ENCODE results near the gene PRKCD.

PRKCD gene

GRCh38 chr3:53139906-53140846 lies 20.8 kb upstream of the PRKCD start:
- DNase-seq (ENCODE audit: low read depth), result no peak
- no peak overlapping the region for H3K4me3 ChIP-seq (ENCODE audit: low read depth, low read length)
- TF ChIP-seq CTCF (IDR thresholded peaks at IDR 0.05; ENCODE audit: control insufficient read depth, extremely low read depth, insufficient read depth), result no peak

GRCh38 chr3:53140847-53141845 lies 19.9 kb upstream of the PRKCD start:
- TF ChIP-seq CTCF (IDR thresholded peaks at IDR 0.05; ENCODE audit: control insufficient read depth, extremely low read depth, insufficient read depth), result no peak
- no peak overlapping the region for H3K4me3 ChIP-seq (ENCODE audit: low read depth, low read length)
- no peak for DNase-seq (ENCODE audit: low read depth)

DNA sequence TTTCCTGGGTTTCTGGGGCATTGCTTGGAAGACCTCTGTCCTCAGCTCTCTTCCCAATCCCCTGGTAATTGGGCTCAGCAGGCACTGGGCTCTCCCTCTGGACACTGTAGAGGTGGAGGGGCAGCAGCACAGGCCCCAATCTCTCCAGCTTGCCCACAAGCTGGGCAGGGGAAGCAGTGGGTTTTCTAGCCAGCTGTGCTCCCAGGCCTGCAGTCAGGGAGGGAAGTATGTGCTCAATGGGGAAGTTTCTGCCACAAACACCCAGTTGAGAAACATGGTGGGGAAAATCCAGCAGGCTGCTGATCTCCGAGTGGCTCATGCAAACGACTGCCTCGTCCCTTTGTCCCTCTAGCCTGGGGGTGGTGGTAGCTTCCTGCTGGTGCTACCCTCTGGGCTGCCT lies 18.0 kb upstream of the PRKCD start:
- DNase-seq (ENCODE audit: low read depth), result no peak
- no peak for TF ChIP-seq CTCF (IDR thresholded peaks at IDR 0.05; ENCODE audit: control insufficient read depth, extremely low read depth, insufficient read depth)

GRCh38 chr3:53144446-53144845 lies 16.6 kb upstream of the PRKCD start:
- H3K4me3 ChIP-seq (ENCODE audit: low read depth, low read length), result no peak overlapping the region
- no peak for TF ChIP-seq CTCF (IDR thresholded peaks at IDR 0.05; ENCODE audit: control insufficient read depth, extremely low read depth, insufficient read depth)
- DNase-seq (ENCODE audit: low read depth), result no peak

More for the DNA sequence above, 18.0 kb upstream of the PRKCD start:
- H3K4me3 ChIP-seq (ENCODE audit: low read depth, low read length), result no peak overlapping the region

DNA sequence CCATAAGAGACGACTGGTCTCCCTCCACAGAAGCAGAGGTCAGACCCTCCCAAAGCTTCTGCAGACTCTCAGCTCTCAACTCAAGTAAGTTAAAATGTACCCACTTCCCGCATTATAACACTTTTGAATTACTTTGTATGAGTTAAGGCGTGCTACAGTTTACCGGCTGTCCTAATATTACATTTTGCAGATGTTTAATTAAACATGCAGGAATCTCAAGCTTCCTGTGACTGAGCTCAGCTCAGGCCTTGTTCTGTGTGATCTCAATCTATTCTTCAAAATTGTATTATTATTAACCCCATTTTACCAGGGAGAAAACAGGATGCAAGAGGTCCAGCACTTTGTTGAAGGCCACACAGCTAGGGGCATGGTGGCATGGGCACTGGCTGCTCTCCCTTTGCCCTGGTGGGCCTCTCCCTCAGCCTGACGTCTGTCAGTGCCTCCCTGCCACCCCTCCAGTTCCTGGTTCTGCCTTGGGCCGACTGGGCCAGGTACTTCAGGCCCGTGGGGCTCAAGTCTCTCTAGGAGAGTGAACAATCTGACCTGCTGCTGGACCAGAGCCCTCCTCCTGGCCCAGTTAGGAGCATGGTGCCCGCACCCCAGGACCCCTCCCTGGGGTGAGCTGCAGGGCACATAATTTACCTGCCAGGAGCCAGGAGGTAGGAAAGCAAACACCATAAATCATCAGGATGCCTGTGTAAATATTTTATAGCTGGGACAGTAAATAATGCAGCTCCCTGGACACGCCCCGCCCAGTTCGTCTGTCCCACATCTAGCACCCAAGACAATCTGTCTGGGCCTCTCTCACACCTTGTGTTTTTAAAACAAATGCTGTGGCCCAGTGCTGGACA lies 15.9 kb upstream of the PRKCD start:
- TF ChIP-seq CTCF (IDR thresholded peaks at IDR 0.05; ENCODE audit: control insufficient read depth, extremely low read depth, insufficient read depth), result no peak
- DNase-seq (ENCODE audit: low read depth), result peak; percentile 97
- H3K4me3 ChIP-seq (ENCODE audit: low read depth, low read length), result no peak overlapping the region

DNA sequence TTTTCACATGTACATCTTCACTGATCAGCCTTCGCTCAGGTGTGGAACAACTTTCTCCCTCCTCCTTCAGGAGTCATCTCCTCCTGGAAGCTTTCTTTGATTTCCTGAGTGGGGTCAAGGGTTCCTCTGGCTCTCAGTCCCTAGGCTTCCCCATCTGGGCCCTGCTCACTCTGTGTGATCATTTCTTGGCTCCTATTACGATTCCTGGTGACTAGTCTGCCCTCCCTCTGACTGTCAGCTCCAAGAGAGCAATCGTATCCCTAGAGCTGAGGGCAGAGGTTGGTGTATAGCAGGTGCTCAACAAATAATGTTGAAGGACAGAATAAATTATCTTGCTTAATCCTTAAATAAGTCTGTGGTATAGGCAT lies 15.3 kb upstream of the PRKCD start:
- DNase-seq (ENCODE audit: low read depth), result peak; percentile 44
- H3K4me3 ChIP-seq (ENCODE audit: low read depth, low read length), result no peak overlapping the region
- TF ChIP-seq CTCF (IDR thresholded peaks at IDR 0.05; ENCODE audit: control insufficient read depth, extremely low read depth, insufficient read depth), result no peak
